Osteoblast (primary cell): Measurements from ENCODE around the gene MDM2. TPM values are rescaled to one million over a fixed set of nuclear protein-coding genes. Genes with fewer than 3 reads are reported as not detected.

Experiments used
- DNase-seq: peaks from one replicate; pipeline ENCODE4 v3.0.0; 2011; ENCODE audit warnings: low spot score, mixed read lengths; ENCODE audit not compliant: insufficient read length; ENCODE audit errors: missing footprints
- H2AFZ ChIP-seq: 2 replicates; pipeline ENCODE4 v1.6.0; 2011; ENCODE audit warnings: mild to moderate bottlenecking, low read length
- H3K27ac ChIP-seq: 2 replicates; pipeline ENCODE4 v1.5.1; 2011; ENCODE audit warnings: mild to moderate bottlenecking, low read depth, low read length, moderate library complexity
- H3K27me3 ChIP-seq: 2 replicates; pipeline ENCODE4 v1.6.0; 2012; ENCODE audit warnings: mild to moderate bottlenecking, control low read depth, inconsistent platforms, low read length, moderate library complexity; ENCODE audit not compliant: insufficient read depth
- H3K36me3 ChIP-seq: 2 replicates; pipeline ENCODE4 v1.5.1; 2011; ENCODE audit warnings: mild to moderate bottlenecking, low read length, control low read depth, moderate library complexity; ENCODE audit not compliant: insufficient read depth
- H3K4me1 ChIP-seq: 2 replicates; pipeline ENCODE4 v1.5.1; 2011; ENCODE audit warnings: mild to moderate bottlenecking, low read length, control low read depth, moderate library complexity; ENCODE audit not compliant: insufficient read depth
- H3K4me2 ChIP-seq: 2 replicates; pipeline ENCODE4 v1.6.0; 2011; ENCODE audit warnings: mild to moderate bottlenecking, low read length; ENCODE audit not compliant: insufficient read depth
- H3K4me3 ChIP-seq: fragments of 200-600 bp; sonication (generic); 3 replicates; pipeline ENCODE4 v1.5.1; 2012; ENCODE audit warnings: mild to moderate bottlenecking, low read length, inconsistent platforms; ENCODE audit not compliant: insufficient read depth
- H3K79me2 ChIP-seq: 2 replicates; pipeline ENCODE4 v1.6.0; 2012; ENCODE audit warnings: mild to moderate bottlenecking, low read length, control low read depth, inconsistent platforms; ENCODE audit not compliant: insufficient read depth
- H3K9me3 ChIP-seq: 2 replicates; pipeline ENCODE4 v1.5.1; 2011; ENCODE audit warnings: low read depth, low read length, control low read depth
- H4K20me1 ChIP-seq: 2 replicates; pipeline ENCODE4 v1.6.0; 2012; ENCODE audit warnings: mild to moderate bottlenecking, low read length, control low read depth; ENCODE audit not compliant: insufficient read depth
- total RNA-seq: library from RNA; depleted of rRNA; stranded (reverse); fragments of >200 nt; gene quantifications from 2 replicates; pipeline ENCODE4 v1.2.3, GENCODE V29; 2012
- TF ChIP-seq, protein P1 (sequence below): IDR thresholded peaks from 2 replicates; pipeline ENCODE4 v1.5.1; 2011; ENCODE audit warnings: mild to moderate bottlenecking, low read depth, low read length, moderate library complexity; ENCODE audit errors: extremely low read depth

The MDM2 gene
- total RNA-seq, 1 donor = 225 TPM

DNA sequence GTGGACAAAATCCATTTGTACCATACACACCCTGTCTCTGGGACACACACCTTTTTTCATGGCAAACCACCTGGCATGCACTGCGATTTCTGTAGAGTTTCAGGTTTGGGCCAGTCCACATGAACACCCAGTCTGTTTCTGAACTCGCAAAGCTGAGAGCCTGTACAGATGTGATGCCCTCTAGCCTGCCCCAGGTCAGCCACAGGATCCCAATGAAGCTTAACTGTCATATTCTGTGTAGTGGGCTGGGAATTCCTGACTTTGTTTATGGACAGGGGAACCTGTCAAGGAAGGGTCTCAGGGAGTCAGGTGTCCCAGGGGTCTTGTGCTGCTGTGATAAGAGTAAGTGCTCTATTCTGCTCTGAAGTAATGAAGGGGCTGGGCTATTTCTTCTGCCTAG, 85.2 kb downstream of the MDM2 start:
- H3K9me3 ChIP-seq = no peaks in the 10 kb centered on the region
- no peaks in the 10 kb centered on the region for H3K36me3 ChIP-seq
- H4K20me1 ChIP-seq = no peaks in the 10 kb centered on the region
- H2AFZ ChIP-seq = no peak overlapping the region
- TF ChIP-seq, protein P1, sequence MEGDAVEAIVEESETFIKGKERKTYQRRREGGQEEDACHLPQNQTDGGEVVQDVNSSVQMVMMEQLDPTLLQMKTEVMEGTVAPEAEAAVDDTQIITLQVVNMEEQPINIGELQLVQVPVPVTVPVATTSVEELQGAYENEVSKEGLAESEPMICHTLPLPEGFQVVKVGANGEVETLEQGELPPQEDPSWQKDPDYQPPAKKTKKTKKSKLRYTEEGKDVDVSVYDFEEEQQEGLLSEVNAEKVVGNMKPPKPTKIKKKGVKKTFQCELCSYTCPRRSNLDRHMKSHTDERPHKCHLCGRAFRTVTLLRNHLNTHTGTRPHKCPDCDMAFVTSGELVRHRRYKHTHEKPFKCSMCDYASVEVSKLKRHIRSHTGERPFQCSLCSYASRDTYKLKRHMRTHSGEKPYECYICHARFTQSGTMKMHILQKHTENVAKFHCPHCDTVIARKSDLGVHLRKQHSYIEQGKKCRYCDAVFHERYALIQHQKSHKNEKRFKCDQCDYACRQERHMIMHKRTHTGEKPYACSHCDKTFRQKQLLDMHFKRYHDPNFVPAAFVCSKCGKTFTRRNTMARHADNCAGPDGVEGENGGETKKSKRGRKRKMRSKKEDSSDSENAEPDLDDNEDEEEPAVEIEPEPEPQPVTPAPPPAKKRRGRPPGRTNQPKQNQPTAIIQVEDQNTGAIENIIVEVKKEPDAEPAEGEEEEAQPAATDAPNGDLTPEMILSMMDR = no peak
- peaks cover 17% of the 10 kb centered on the region for H3K4me1 ChIP-seq
- no peaks in the 10 kb centered on the region for H3K27me3 ChIP-seq
- no peak for DNase-seq
- H3K4me2 ChIP-seq = no peak overlapping the region
- H3K79me2 ChIP-seq = no peaks in the 10 kb centered on the region
- no peak overlapping the region for H3K4me3 ChIP-seq
- H3K27ac ChIP-seq = no peak overlapping the region

DNA sequence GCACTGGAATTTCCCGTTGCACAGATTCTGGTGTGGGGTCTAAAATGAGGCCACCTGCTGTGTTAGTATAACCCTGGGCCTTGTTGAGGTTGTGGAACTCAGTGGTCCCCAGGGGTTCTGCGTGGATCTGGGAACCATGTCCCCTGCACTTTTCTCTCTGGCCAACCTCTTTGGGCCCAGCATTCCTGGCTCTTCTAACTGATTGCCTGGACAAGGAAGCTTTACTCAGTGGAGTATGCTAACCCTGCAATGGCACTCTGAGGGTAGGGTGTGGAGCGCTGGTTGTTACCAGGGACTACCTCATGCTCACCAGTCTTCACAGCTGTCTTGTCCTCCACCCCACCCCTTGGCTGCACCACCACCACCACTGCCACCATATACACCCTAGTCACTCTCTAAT, 85.8 kb downstream of the MDM2 start:
- no peak overlapping the region for H3K27ac ChIP-seq
- TF ChIP-seq, protein P1 = no peak
- peaks cover 21% of the 10 kb centered on the region for H3K4me1 ChIP-seq
- no peaks in the 10 kb centered on the region for H3K36me3 ChIP-seq
- no peaks in the 10 kb centered on the region for H3K9me3 ChIP-seq
- no peaks in the 10 kb centered on the region for H3K27me3 ChIP-seq
- no peak for DNase-seq
- H2AFZ ChIP-seq = no peak overlapping the region
- H3K79me2 ChIP-seq = no peaks in the 10 kb centered on the region
- H3K4me3 ChIP-seq = no peak overlapping the region
- H3K4me2 ChIP-seq = no peak overlapping the region
- H4K20me1 ChIP-seq = no peaks in the 10 kb centered on the region

DNA sequence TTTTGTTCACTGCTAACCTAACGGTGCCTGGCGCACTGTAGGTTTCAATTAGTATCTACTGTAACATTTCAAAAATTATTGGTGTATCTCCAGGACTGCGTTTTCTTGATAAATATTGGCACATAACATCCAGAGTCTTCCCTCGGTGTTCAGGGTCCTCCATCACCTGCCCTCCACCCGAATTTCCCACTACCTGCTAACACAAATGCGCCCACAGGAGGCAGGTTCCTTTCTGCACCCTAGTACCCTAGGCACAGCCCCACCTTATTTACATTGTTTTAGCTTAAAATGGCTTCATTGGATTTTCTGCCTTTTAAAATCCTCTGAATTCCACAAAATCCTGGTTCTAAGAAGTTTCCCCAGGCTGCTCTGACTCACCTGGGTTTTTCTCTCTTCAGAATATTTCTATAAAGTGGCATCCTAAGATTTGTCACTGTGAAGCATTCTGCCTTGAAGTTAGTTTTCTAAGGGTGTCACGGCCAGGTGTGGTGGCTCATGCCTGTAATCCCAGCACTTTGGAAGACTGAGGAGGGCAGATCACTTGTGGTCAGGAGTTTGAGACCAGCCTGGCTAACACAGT, 86.4 kb downstream of the MDM2 start:
- no peaks in the 10 kb centered on the region for H3K27me3 ChIP-seq
- DNase-seq = no peak
- H3K4me1 ChIP-seq = peaks cover 26% of the 10 kb centered on the region
- H3K9me3 ChIP-seq = no peaks in the 10 kb centered on the region
- no peaks in the 10 kb centered on the region for H4K20me1 ChIP-seq
- no peak overlapping the region for H3K4me2 ChIP-seq
- TF ChIP-seq, protein P1 = no peak
- no peak overlapping the region for H3K4me3 ChIP-seq
- no peak overlapping the region for H3K27ac ChIP-seq
- no peak overlapping the region for H2AFZ ChIP-seq
- no peaks in the 10 kb centered on the region for H3K79me2 ChIP-seq
- H3K36me3 ChIP-seq = no peaks in the 10 kb centered on the region

DNA sequence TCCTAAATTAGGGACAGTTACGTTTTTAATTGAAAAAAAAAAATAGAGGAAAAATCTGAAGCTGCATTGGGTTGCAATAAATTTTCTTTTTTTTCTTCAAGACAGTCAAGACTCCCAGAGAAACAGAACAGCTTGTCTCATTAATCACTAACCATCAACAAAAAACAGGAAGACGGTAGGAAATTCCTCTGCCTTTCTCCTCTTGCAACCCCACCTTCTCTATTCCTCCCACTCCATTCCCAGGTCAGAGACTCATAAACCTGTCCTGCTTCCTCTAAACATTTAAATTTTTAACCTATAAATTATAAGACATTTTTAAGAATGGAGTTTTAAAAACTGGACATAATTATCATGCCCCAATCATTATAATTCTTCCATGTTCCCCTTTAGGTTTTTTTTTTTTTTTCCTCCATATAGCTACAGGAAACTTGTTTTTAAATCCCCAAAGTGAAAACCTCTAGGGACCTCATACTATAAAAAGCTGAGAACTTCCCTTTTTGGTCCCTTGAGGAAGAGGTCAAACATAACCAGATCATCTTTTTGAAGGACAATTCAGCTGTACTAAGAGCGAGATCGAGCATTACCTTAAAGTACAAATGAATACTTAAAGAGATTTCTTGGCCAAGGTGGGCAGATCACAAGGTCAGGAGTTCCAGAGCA, 89.0 kb downstream of the MDM2 start:
- no peak overlapping the region for H3K4me3 ChIP-seq
- no peak for DNase-seq
- TF ChIP-seq, protein P1 = no peak
- no peaks in the 10 kb centered on the region for H3K27me3 ChIP-seq
- no peak overlapping the region for H2AFZ ChIP-seq
- H3K79me2 ChIP-seq = no peaks in the 10 kb centered on the region
- H3K27ac ChIP-seq = peak overlapping the region; percentile 19
- H3K4me2 ChIP-seq = peak overlapping the region; percentile 8
- H4K20me1 ChIP-seq = no peaks in the 10 kb centered on the region
- H3K36me3 ChIP-seq = no peaks in the 10 kb centered on the region
- no peaks in the 10 kb centered on the region for H3K9me3 ChIP-seq
- H3K4me1 ChIP-seq = peaks cover 30% of the 10 kb centered on the region
